Activated gamma-delta T cell treated with Interleukin-2 at 50 U/mL for 16 hours (primary cell): Measurements from ENCODE around the gene EYS.

ENCODE experiments used
- DNase-seq: peaks from one replicate; pipeline ENCODE4 v3.0.0-alpha.2; 2020

The EYS gene

DNA sequence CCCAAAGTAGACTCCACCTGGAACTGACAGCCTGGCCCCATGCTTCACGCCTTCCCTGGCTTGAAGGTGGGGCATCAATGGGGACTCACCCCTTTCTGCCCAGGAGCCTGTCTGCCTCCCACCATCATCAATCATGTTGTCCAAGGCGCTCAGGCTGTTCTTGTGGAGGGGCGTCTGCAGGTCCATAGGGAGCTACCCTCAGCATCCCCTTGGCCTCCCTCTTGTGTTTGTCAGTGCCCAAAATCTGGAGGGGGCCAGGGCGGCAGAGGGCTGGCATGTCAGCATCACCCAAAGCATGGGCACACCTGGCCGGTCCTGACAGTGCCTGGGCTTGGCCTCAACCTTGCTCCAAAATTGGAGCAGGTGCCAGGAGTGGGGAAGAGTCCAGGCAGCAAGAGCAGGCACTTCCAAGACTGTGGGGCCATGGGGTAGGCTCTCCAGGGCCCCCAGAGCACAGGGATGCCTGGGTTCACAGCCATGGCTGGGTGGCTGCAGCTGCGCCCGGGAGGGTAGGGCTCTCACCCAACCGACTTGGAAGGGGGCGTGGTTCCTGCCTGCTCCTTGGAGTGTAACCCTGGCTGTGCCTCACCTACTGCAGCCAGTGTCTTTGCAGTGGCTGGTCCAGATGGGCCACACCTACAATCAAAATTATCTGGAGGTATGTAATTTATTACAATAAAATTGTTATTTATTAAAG is 903.4 kb downstream of the EYS start:
- DNase-seq = no peak

DNA sequence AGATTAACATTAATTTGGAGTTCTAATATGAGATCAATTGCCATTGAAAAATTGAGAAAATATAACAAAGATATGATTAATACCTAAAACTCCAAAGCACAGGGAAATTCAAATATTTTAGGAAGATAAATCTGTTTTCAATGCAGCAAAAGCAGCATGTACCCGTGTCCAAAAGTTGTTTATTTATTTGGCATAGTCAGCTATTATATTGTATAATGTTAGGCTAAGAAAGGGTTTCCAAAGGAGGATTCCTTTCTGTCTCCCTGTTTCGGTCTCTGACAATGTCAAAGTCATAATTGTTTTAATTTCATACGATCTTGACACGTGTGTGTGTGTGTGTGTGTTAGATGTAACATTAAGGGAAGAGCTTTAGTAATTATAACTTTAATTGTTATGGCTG is 914.5 kb downstream of the EYS start:
- no peak for DNase-seq

DNA sequence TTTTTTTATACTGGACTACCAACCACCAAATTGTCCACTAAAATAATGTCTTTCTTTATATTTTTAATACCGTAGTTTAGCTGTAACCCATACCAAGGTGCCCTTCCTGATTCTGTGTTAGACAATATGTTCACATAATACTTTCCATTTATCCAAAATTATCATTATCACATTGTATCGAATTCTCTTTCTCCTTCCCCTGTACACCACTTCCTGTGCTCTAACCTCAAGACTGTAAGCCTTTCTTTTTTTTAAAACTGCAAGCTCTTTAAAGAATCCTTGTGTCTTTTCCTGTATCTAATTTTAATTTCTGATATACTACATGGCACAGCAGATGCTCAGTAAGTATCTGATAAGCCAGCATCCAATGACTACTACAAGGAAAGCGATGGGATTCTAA is 917.5 kb downstream of the EYS start:
- DNase-seq = no peak

DNA sequence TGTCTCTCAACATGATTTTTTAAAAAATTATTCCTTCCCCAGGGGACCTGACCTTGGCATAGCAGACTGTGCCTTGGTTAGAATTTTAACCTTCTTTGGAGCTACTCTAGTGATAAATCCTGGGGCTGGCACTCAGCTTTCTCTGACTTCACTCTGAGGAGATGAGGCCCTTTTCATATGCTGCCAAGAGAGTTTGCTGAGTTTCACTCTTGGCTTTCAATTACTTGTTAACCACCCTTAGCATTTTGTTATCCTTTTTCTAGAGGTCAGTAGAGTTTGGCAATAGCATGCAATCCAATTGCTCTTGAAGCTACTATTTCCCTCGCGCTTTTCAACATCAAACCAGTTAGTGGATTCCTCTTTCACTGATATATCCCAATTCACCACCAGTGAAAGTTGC is 920.3 kb downstream of the EYS start:
- no peak for DNase-seq

DNA sequence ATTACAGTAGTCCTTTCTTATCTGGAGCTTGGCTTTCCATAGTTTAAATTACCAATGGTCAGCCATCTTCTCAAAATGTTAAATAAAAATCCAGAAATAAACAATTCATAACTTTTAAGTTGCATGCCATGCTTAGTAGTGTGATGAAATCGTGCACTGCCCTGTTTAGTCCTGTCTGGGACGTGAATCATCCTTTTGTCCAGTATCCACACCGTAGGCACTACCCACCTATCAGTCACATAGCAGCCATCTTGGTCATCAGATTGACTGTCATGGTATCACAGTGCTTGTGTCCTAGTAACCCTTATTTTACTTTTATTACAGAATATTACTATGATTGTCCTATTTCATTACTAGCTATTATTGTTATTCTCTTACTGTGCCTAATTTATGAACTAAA is 924.1 kb downstream of the EYS start:
- DNase-seq = no peak

DNA sequence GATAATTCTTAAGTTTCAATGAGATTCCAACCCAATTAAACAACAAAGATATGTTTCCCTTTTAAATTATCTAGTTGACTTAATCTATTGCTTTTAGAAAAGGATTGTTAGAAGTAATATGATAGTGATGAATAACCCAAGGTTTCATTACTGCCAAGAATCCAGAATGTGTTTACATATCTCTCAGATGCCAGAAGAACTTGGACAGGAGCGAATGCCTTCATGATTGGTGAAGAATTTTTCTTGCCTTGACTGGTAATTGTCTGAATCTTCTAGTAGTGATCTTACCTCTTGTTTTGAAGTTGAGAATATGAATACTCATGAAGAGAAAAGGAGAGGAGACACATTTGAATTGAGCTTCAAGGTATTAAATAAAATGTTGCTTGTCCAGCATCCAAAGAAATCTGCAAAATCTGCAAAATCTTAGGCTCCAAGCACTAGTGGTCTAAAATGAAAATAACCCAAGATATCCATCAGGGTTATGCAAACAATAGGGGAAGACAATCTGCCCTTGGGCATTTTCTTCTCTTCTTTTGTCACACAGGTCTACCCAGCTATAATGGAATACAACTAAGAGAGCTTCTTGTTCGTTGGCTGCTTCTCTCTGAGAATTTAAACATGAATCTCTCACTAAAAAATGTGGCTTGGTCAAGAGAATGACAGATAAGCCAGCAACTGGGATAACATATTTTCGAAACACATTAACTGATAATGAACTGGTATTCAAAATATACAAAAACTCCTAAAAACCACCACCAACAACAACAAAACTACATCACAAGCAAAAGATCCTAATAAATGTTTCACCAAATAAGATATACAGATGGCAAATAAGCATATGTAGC is 928.9 kb downstream of the EYS start:
- DNase-seq = no peak

DNA sequence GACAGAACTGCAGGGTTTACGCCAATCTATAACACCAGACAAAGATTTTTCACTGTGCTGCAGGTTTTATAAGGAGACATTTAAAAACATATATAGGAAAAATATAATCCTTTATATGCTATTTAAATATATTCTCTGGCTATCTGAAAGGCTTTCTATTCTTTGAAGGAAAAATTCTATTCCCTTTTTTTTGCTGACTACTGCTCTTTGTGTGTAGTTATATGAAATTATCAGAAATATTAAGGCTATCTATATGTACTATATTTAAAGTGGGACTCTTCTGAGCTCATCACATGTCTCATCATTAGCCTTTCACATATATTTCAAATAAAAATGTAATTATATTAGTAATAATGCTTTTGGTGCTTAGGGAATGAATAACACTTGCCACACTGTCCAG is 930.7 kb downstream of the EYS start:
- DNase-seq = no peak

DNA sequence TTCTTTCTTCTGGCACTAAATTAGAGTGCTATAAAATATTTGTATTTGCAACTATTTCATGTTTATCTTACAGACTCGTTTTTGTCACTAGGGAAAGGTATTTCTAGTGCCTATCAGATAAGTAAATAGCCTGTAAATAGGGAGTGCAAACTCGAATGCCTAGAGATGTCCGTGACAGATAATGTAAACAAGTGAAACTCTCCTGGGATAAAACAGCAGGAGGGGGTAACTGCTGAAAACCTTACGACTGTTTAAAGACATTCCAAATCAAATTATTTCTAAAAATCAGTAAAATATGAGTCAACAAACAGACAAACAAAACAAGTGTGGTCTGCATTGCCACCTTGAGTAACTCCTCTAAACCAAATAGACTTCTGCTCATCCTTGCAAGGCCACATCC is 932.1 kb downstream of the EYS start:
- DNase-seq = no peak

GRCh38 chr6:64750910-64751309 is 956.1 kb downstream of the EYS start:
- DNase-seq = no peak

GRCh38 chr6:64737418-64737817 is 969.6 kb downstream of the EYS start:
- no peak for DNase-seq

GRCh38 chr6:64736421-64736950 is 970.5 kb downstream of the EYS start:
- no peak for DNase-seq

DNA sequence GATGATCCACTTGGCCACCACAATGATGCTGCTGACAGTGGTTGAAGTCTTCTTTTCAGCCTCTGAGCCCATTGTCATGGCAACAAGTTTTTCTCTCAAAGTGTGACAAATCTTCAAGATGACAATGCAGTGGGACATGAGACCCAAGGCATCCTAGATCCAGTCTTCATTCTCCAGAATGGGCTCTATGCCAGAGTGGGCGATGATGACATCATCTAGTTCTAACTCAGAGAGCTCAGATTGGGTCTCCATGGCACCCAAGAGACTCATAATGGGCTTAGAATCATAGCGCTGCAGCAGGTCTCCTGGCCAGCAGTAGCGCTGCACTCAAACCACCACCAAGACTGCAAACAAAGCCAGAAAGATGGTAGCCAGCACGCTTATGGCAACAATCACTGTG is 973.6 kb downstream of the EYS start:
- no peak for DNase-seq

GRCh38 chr6:64732888-64733287 is 974.1 kb downstream of the EYS start:
- DNase-seq = no peak

DNA sequence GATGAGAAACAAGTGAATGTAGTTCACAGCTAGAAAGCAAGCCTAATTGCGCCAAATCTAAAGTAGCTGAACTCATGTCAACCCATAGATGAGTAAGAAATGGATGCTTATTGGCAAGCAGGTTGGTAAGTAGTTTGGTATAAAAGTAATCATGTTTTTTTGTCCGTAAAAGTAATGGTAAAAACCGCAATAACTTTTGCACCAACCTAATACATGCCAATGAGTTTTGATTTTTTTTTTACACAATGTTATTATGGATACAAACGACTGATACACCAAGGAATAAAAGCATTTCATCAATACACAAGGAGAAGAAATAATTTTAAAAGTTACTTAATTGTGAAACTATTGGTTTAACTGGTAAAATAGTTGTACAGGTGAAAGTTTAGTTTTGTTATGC is 977.5 kb downstream of the EYS start:
- DNase-seq = no peak

- DNase-seq = no peak
Observed at GRCh38 chr6:64727075-64727474, 980.0 kb downstream of the EYS start.

- no peak for DNase-seq
Observed at GRCh38 chr6:64724091-64724490, 982.9 kb downstream of the EYS start.

GRCh38 chr6:64723327-64724058 is 983.5 kb downstream of the EYS start:
- DNase-seq = no peak

GRCh38 chr6:64721865-64722264 is 985.2 kb downstream of the EYS start:
- DNase-seq = no peak

DNA sequence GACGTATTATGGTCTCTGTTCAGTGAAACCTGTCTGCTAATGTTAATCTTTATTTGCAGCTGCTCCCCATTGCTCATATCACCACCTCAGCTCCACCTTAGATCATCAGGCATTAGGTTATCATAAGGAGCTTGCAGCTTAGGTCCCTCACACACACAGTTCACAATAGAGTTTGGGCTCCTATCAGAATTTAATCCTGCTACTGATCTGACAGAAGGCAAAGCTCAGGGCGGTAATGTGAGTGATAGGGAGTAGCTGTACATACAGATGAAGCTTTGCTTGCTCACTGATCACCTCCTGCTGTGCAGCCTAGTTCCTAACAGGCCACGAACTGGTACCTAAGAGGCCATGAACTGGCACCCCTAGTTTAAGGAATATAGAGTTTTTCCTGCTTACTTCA is 989.7 kb downstream of the EYS start:
- no peak for DNase-seq

DNA sequence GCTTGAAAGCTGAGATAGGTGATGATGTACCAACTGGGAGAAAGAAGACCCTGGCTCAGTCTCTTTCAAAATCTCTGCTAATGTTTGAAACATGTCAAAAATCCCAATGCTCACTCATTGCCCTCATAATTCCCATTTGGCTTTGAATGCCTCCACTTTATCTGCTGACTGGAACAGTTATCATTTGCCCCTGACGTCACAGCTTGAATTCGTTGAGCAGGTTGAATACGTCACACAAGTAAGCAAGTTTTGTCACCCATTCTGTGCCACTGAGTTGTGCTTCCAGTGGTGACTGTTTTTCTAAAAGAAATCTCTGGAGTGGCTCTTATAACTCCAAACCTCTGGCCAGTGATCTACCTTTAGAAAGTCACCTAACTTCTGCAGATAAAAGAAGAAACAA is 991.4 kb downstream of the EYS start:
- no peak for DNase-seq

- DNase-seq = no peak
Observed at GRCh38 chr6:64714073-64714472, 993.0 kb downstream of the EYS start.

GRCh38 chr6:64713175-64713574 is 993.9 kb downstream of the EYS start:
- DNase-seq = no peak

DNA sequence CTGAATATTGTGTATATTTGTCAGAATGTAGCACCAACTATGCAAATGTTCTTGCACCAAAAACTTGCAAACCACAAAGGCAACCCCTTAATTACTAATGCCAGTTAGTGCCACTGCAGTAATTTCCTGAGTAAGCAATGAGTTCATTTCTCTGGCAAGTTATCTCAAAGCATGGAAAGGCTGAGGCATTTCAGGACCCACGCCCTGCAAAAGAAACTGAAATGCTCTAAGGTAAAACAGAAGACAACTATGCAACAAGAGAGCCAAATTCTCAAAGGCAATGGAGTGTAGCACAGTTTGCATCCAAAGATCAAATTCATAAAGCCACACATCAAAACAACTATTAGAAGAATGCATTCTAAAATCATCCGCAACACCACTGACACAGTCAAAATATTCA is 994.4 kb downstream of the EYS start:
- no peak for DNase-seq

DNA sequence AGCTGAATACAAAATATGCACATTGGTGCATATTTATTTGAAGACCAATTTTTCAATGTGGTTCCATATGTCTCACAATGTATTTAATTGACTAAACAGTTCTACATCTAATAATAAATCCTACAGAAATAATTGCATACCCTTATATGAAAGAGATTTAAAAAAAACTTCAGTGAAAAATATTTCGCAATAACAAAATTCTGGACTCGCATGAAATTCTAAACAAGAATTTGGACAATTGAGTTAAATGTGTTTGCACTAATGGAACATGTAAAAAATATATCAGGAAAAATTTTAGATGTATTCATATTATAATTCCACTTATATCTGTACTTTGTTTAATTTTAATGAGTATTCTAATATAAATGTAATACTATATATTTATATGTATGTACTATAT is 1003.1 kb downstream of the EYS start:
- no peak for DNase-seq
